ENCODE measurements around the gene ZKSCAN1. TPM values are rescaled to one million over a fixed set of nuclear protein-coding genes. Genes with fewer than 3 reads are reported as not detected.

ZKSCAN1 gene
- polyA plus RNA-seq, 3 donors, result 10.4 to 24.3 (median 10.7) TPM

DNA sequence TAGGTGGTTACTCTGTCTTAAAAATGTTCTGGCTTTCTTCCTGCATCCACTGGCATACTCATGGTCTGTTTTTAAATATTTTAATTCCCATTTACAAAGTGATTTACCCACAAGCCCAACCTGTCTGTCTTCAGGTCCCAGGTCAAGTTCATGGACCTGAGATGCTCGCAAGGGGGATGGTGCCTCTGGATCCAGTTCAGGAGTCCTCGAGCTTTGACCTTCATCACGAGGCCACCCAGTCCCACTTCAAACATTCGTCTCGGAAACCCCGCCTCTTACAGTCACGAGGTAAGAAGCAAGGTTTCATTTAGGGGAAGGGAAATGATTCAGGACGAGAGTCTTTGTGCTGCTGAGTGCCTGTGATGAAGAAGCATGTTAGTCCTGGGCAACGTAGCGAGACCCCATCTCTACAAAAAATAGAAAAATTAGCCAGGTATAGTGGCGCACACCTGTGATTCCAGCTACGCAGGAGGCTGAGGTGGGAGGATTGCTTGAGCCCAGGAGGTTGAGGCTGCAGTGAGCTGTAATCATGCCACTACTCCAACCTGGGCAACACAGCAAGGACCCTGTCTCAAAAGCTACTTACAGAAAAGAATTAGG is 8.7 kb downstream of the ZKSCAN1 start:
- Mint-ChIP-seq H3K4me3 (no peak overlapping the region), H3K4me1 (peaks cover 6% of the 10 kb centered on the region), H3K27me3 (ENCODE audit: low read depth in 3 of 3) (peaks cover 0 to 2% (median 2%) of the 10 kb centered on the region in 3 donors), H3K27ac (peak overlapping the region in 2 of 7 donors; percentile 6 to 30), H3K36me3 (peaks cover 56 to 84% of the 10 kb centered on the region in 2 donors), H3K9me3 (no peaks in the 10 kb centered on the region)
- Histone ChIP-seq H3K9me3 (replicated peaks in 1 of 2; ENCODE audit: control insufficient read depth in 1 of 2, insufficient read depth in 1 of 2, low read length in 2 of 2) (no peaks in the 10 kb centered on the region), H3K27me3 (ENCODE audit: control insufficient read depth in 2 of 2, insufficient read depth in 2 of 2, low read length in 2 of 2) (no peaks in the 10 kb centered on the region), H4K20me1 (ENCODE audit: insufficient read depth, low read length) (peaks cover 25% of the 10 kb centered on the region), H3K9ac (ENCODE audit: insufficient read depth, low read length, poor library complexity, severe bottlenecking) (no peak overlapping the region), H2AFZ (ENCODE audit: insufficient read depth, low read depth, low read length, poor library complexity, severe bottlenecking) (no peak overlapping the region), H3K79me2 (ENCODE audit: insufficient read depth, low read length) (peaks cover 49% of the 10 kb centered on the region), H3K4me1 (ENCODE audit: control insufficient read depth in 1 of 2, insufficient read depth in 2 of 2, low read length in 2 of 2) (no peaks in the 10 kb centered on the region), H3K4me3 (replicated peaks in 1 of 3; ENCODE audit: low read depth in 2 of 3, low read length in 3 of 3) (no peak overlapping the region), H3K4me2 (replicated peaks; ENCODE audit: extremely low read depth, low read length, poor library complexity, severe bottlenecking) (no peak overlapping the region), H3K27ac (ENCODE audit: low read depth in 1 of 2, low read length in 2 of 2) (no peak overlapping the region), H3K36me3 (replicated peaks in 1 of 2; ENCODE audit: control insufficient read depth in 1 of 2, insufficient read depth in 2 of 2, low read length in 2 of 2) (peaks cover 50 to 81% of the 10 kb centered on the region in 2 donors)
- TF ChIP-seq, protein P1, sequence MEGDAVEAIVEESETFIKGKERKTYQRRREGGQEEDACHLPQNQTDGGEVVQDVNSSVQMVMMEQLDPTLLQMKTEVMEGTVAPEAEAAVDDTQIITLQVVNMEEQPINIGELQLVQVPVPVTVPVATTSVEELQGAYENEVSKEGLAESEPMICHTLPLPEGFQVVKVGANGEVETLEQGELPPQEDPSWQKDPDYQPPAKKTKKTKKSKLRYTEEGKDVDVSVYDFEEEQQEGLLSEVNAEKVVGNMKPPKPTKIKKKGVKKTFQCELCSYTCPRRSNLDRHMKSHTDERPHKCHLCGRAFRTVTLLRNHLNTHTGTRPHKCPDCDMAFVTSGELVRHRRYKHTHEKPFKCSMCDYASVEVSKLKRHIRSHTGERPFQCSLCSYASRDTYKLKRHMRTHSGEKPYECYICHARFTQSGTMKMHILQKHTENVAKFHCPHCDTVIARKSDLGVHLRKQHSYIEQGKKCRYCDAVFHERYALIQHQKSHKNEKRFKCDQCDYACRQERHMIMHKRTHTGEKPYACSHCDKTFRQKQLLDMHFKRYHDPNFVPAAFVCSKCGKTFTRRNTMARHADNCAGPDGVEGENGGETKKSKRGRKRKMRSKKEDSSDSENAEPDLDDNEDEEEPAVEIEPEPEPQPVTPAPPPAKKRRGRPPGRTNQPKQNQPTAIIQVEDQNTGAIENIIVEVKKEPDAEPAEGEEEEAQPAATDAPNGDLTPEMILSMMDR (IDR thresholded peaks at IDR 0.05), result no peak
- 96% methylated on average over 4 of the region's 12 CpGs for WGBS (ENCODE audit: insufficient coverage)
- intact Hi-C loops (cut with micrococcal nuclease), result no loop called here
- DNase-seq, result no peak

DNA sequence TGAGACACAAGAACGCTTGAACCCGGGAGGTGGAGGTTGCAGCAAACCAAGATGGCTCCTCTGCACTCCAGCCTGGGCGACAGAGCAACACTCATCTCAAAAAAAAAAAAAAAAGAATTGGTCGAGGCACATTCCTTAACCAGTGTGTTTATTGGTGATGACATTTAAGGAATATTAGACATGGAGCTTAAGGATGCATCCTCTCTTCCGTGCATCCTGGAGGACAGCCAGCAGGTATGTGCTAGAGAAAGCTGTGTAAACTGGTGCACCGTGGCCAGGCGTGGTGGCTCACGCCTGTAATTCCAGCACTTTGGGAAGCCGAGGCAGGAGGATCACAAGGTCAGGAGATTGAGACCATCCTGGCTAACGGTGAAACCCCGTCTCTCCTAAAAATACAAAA is 11.8 kb downstream of the ZKSCAN1 start:
- H3K36me3 Mint-ChIP-seq, result peaks cover 69 to 91% of the 10 kb centered on the region in 2 donors
- H3K4me1 ChIP-seq (ENCODE audit: control insufficient read depth in 1 of 2, insufficient read depth in 2 of 2, low read length in 2 of 2), result no peaks in the 10 kb centered on the region
- no peak overlapping the region for H3K4me2 ChIP-seq (replicated peaks; ENCODE audit: extremely low read depth, low read length, poor library complexity, severe bottlenecking)
- no peaks in the 10 kb centered on the region for H3K9me3 Mint-ChIP-seq
- peaks cover 0 to 2% (median 2%) of the 10 kb centered on the region in 3 donors for H3K27me3 Mint-ChIP-seq (ENCODE audit: low read depth in 3 of 3)
- no peak overlapping the region for H3K9ac ChIP-seq (ENCODE audit: insufficient read depth, low read length, poor library complexity, severe bottlenecking)
- no peaks in the 10 kb centered on the region for H3K9me3 ChIP-seq (replicated peaks in 1 of 2; ENCODE audit: control insufficient read depth in 1 of 2, insufficient read depth in 1 of 2, low read length in 2 of 2)
- H3K27ac ChIP-seq (ENCODE audit: low read depth in 1 of 2, low read length in 2 of 2), result no peak overlapping the region
- no peak overlapping the region for H3K4me3 Mint-ChIP-seq
- H2AFZ ChIP-seq (ENCODE audit: insufficient read depth, low read depth, low read length, poor library complexity, severe bottlenecking), result no peak overlapping the region
- whole genome bisulfite sequencing (ENCODE audit: insufficient coverage), result 96% methylated on average over 5 of the region's 11 CpGs
- TF ChIP-seq, protein P1 (IDR thresholded peaks at IDR 0.05), result no peak
- no peak overlapping the region for H3K4me3 ChIP-seq (replicated peaks in 1 of 3; ENCODE audit: low read depth in 2 of 3, low read length in 3 of 3)
- no peak for DNase-seq
- H3K4me1 Mint-ChIP-seq, result no peaks in the 10 kb centered on the region
- peaks cover 78 to 97% of the 10 kb centered on the region in 2 donors for H3K36me3 ChIP-seq (replicated peaks in 1 of 2; ENCODE audit: control insufficient read depth in 1 of 2, insufficient read depth in 2 of 2, low read length in 2 of 2)
- peaks cover 13% of the 10 kb centered on the region for H4K20me1 ChIP-seq (ENCODE audit: insufficient read depth, low read length)
- H3K79me2 ChIP-seq (ENCODE audit: insufficient read depth, low read length), result peaks cover 18% of the 10 kb centered on the region
- no peaks in the 10 kb centered on the region for H3K27me3 ChIP-seq (ENCODE audit: control insufficient read depth in 2 of 2, insufficient read depth in 2 of 2, low read length in 2 of 2)
- H3K27ac Mint-ChIP-seq, result peak overlapping the region in 1 of 7 donors; percentile 58
- intact Hi-C loops (cut with micrococcal nuclease), result no loop called here
